Erythroblast (primary cell): ENCODE results near the gene PXN.

ENCODE experiments used
- GATA1 ChIP-seq: IDR thresholded peaks from 2 replicates; pipeline ENCODE4 v1.6.1; 2011; ENCODE audit warnings: low read depth, mild to moderate bottlenecking, control low read depth, low read length, moderate library complexity
- POLR2A ChIP-seq: IDR thresholded peaks from 2 replicates; pipeline ENCODE4 v1.6.1; 2011; ENCODE audit warnings: mild to moderate bottlenecking, low read length

DNA sequence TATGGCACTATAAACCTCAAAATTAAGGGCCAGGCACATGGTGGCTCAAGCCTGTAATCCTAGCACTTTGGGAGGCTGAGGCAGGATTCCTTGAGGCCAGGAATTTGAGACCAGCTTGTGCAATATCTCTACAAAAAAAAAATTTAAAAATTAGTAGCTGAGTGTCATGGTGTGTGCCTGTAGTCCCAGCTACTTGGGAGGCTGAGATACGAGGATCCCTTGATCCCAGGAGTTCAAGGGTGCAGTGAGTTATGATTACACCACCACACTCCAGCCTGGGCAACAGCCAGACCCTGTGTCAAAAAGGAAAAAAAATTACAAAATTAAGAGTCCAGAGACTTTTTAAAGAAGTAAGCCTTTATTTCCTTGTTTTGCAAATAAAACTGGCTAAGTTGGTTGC, 69.2 kb downstream of the PXN start:
- TF ChIP-seq GATA1 (no peak), POLR2A (no peak)
